Loucy (cell line): ENCODE measurements around the gene GRIP2.

ENCODE experiments used
- CTCF ChIP-seq: fragments of 200-600 bp; sonication (generic); conservative IDR thresholded peaks from 2 replicates; pipeline ENCODE4 v1.5.1; 2014; ENCODE audit warnings: mild to moderate bottlenecking, antibody characterized with exemption, low read length
- EZH2phosphoT487 ChIP-seq: fragments of 200-600 bp; IDR thresholded peaks from 2 replicates; pipeline ENCODE4 v1.6.1; 2018; ENCODE audit warnings: antibody characterized with exemption, mild to moderate bottlenecking, moderate library complexity, borderline replicate concordance

GRCh38 chr3:14583548-14584091 is 43.5 kb upstream of the GRIP2 start:
- no peak for TF ChIP-seq CTCF
- no peak for TF ChIP-seq EZH2phosphoT487
